ENCODE measurements around the gene TLR10. TPM values are rescaled to one million over a fixed set of nuclear protein-coding genes. Genes with fewer than 3 reads are reported as not detected.

Gene TLR10
- total and polyA plus RNA-seq, 9 of the 15 experiments (the other 6 are each of a cell fraction or from before 2014, with no cell fraction given), result 0.03 to 0.05 TPM; not detected in 7

DNA sequence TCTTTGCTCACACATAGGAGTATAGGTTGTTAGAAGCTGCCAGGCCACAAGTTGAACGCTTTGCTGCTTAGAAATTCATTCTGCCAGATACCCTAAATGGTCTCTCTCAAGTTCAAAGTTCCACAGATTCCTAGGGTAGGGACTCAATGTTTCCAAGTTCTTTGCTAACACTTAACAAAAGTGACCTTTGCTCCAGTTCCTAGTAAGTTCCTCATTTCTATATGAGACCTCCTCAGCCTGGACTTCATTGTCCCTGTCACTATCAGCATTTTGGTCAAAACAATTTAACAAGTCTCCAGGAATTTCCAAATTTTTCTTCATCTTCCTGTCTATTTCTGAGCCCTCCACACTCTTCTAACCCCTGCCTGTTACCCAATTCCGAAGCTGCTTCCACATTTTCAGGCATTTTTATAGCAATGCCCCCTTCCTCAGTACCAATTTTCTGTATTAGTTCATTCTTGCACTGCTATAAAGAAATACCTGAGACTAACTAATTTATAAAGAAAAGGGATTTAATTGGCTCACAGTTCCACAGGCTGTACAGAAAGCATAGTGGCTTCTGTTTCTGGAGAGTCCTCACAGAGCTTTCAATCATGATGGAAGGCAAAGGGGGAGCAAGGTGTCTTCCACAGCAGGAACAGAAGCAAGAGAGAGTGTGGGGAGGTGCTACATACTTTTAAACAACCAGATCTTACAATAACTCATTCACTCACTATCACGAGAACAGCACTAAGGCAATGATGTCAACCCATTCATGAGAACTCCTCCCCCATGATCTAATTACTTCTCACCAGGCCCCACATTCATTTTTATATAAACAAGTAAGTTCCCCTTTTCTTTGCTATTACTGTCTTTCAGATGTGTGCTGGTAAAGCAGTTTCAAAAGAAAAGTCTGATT, 33.3 kb upstream of the TLR10 start:
- Histone ChIP-seq H3K27ac (ENCODE audit: extremely low read depth, low read depth, low read length) (no peak overlapping the region), H3K9me3 (replicated peaks; ENCODE audit: control insufficient read depth, insufficient read depth, low read depth, low read length) (no peaks in the 10 kb centered on the region), H3K36me3 (ENCODE audit: control insufficient read depth, insufficient read depth, low read length) (no peaks in the 10 kb centered on the region), H3K4me1 (replicated peaks in 1 of 2; ENCODE audit: control insufficient read depth in 2 of 2, insufficient read depth in 2 of 2, low read length in 2 of 2) (no peaks in the 10 kb centered on the region), H3K9me1 (ENCODE audit: control insufficient read depth, insufficient read depth, low read length) (no peaks in the 10 kb centered on the region), H3K4me3 (no peak overlapping the region), H4K20me1 (replicated peaks; ENCODE audit: control insufficient read depth, insufficient read depth, low read length) (no peaks in the 10 kb centered on the region), H3K4me2 (ENCODE audit: insufficient read depth, low read length) (no peak overlapping the region), H2AFZ (ENCODE audit: low read depth, low read length) (no peak overlapping the region), H3K9ac (ENCODE audit: insufficient read depth in 1 of 2, low read depth in 2 of 2, low read length in 2 of 2) (no peak overlapping the region), H3K79me2 (ENCODE audit: control insufficient read depth, insufficient read depth, low read length) (no peaks in the 10 kb centered on the region), H3K27me3 (ENCODE audit: control insufficient read depth in 2 of 2, insufficient read depth in 2 of 2, low read length in 2 of 2) (no peaks in the 10 kb centered on the region)
- in situ Hi-C loops (cut with MboI) (no loop called here), intact Hi-C loops (cut with micrococcal nuclease) (no loop called here)
- no peak for TF ChIP-seq USF2 (CRISPR knock-in tag; IDR thresholded peaks at IDR 0.05)
- peak; percentile 36; the same call in 1 of the 2 replicates for TF ChIP-seq ATF7 (IDR thresholded peaks at IDR 0.05)
- DNase-seq (ENCODE audit: extremely low read depth in 1 of 4, low spot score in 3 of 4) (no peak), ATAC-seq (no peak), FAIRE-seq (no peak)
- 2% methylated on average over 3 of the region's 3 CpGs for WGBS (ENCODE audit: insufficient coverage, low coverage, missing lambda C conversion rate)
- BruUV-seq (replicated peaks), result no TSS peak
- POLR2A ChIA-PET, result interaction anchor here (0.6 to 1.4 kb wide), 3 partner anchors 13 to 120 kb away, joined by 3 read pairs; no protein-coding TSS in a partner anchor
- CTCF ChIA-PET (ENCODE audit: low intra/inter-chr PET ratio), result no interaction called here

DNA sequence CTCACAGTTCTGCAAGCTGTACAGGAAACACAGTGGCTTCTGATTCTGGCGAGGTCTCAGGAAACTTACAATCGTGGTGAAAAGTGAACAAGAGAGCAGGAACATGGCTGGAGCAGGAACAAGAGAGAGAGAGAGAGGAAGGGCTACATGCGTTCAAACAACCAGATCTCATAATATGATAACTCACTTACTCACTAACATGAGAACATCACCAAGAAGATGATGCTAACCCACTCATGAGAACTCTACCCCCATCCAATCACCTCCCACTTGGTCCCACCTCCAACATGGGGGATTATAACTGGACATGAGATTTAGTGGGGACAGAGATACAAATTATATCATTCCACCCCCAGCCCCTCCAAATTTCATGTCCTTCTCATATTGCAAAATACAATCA, 31.6 kb upstream of the TLR10 start:
- Histone ChIP-seq H3K27me3 (ENCODE audit: control insufficient read depth in 2 of 2, insufficient read depth in 2 of 2, low read length in 2 of 2) (no peaks in the 10 kb centered on the region), H3K27ac (ENCODE audit: extremely low read depth, low read depth, low read length) (no peak overlapping the region)
- no peak for FAIRE-seq
- TF ChIP-seq NFIX (CRISPR knock-in tag; IDR thresholded peaks at IDR 0.05; ENCODE audit: low read depth) (no peak), ZNF146 (CRISPR knock-in tag; IDR thresholded peaks at IDR 0.05; ENCODE audit: unreplicated experiment) (no peak), FOXA1 (IDR thresholded peaks at IDR 0.05; ENCODE audit: borderline replicate concordance) (no peak), ZBTB11 (CRISPR knock-in tag; IDR thresholded peaks at IDR 0.05) (no peak), XRCC3 (IDR thresholded peaks at IDR 0.05) (no peak), ZNF79 (CRISPR knock-in tag; IDR thresholded peaks at IDR 0.05; ENCODE audit: low read depth) (no peak)

More for the DNA sequence above, 31.6 kb upstream of the TLR10 start:
- Histone ChIP-seq H2AFZ (ENCODE audit: low read depth, low read length) (no peak overlapping the region), H3K9me1 (ENCODE audit: control insufficient read depth, insufficient read depth, low read length) (no peaks in the 10 kb centered on the region), H4K20me1 (replicated peaks; ENCODE audit: control insufficient read depth, insufficient read depth, low read length) (no peaks in the 10 kb centered on the region), H3K4me2 (ENCODE audit: insufficient read depth, low read length) (no peak overlapping the region), H3K4me1 (replicated peaks in 1 of 2; ENCODE audit: control insufficient read depth in 2 of 2, insufficient read depth in 2 of 2, low read length in 2 of 2) (no peaks in the 10 kb centered on the region), H3K36me3 (ENCODE audit: control insufficient read depth, insufficient read depth, low read length) (no peaks in the 10 kb centered on the region), H3K9me3 (replicated peaks; ENCODE audit: control insufficient read depth, insufficient read depth, low read depth, low read length) (no peaks in the 10 kb centered on the region), H3K9ac (ENCODE audit: insufficient read depth in 1 of 2, low read depth in 2 of 2, low read length in 2 of 2) (no peak overlapping the region), H3K4me3 (no peak overlapping the region), H3K79me2 (ENCODE audit: control insufficient read depth, insufficient read depth, low read length) (no peaks in the 10 kb centered on the region)
- DNase-seq (ENCODE audit: extremely low read depth in 1 of 4, low spot score in 3 of 4) (no peak), ATAC-seq (no peak)
- ChIA-PET POLR2A (interaction anchor here (0.9 to 1.1 kb wide), 2 partner anchors 10 to 89 kb away, joined by 3 to 5 read pairs; no protein-coding TSS in a partner anchor), CTCF (ENCODE audit: low intra/inter-chr PET ratio) (no interaction called here)
- WGBS (ENCODE audit: insufficient coverage, low coverage, missing lambda C conversion rate), result 0% methylated on average over 3 of the region's 3 CpGs
- intact Hi-C loops (cut with micrococcal nuclease) (no loop called here), in situ Hi-C loops (cut with MboI) (no loop called here)
- no TSS peak for BruUV-seq (replicated peaks)

Measured in K562 (cell line).